Spleen (tissue), 11 donors: Measurements from ENCODE around the gene SCLT1. TPM values are rescaled to one million over a fixed set of nuclear protein-coding genes. Genes with fewer than 3 reads are reported as not detected.

ENCODE experiments used
- DNase-seq: peaks from one replicate; pipeline ENCODE4 v3.0.0-alpha.2; 2020
- H3K27ac ChIP-seq, 8 donors: fragments of 200-600 bp; sonication (generic) in 7 of 8; 1 replicate in 4 of 8; 2 replicates in 4 of 8; pipeline versions ENCODE4 v1.5.0 to v1.8.0; 2016 to 2021; ENCODE audit warnings: inconsistent platforms in 4 of 8, mild to moderate bottlenecking in 4 of 8, moderate library complexity in 1 of 8
- H3K27me3 ChIP-seq, 7 donors: fragments of 200-600 bp; sonication (generic) in 6 of 7; replicated peaks in 1 of 7; 1 replicate in 4 of 7; 2 replicates in 3 of 7; pipeline versions ENCODE4 v1.5.0 to v1.8.0; 2016 to 2021; ENCODE audit warnings: inconsistent platforms in 3 of 7, mild to moderate bottlenecking in 1 of 7
- H3K36me3 ChIP-seq, 6 donors: fragments of 200-600 bp; sonication (generic) in 5 of 6; 1 replicate in 4 of 6; 2 replicates in 2 of 6; pipeline versions ENCODE4 v1.5.0 to v1.8.0; 2016 to 2021; ENCODE audit warnings: inconsistent platforms in 2 of 6
- H3K4me1 ChIP-seq, 6 donors: fragments of 200-600 bp; sonication (generic) in 5 of 6; 1 replicate in 3 of 6; 2 replicates in 3 of 6; pipeline versions ENCODE4 v1.5.0 to v1.8.0; 2016 to 2021; ENCODE audit warnings: inconsistent platforms in 3 of 6
- H3K4me3 ChIP-seq, 8 donors: fragments of 200-600 bp; sonication (generic) in 7 of 8; 1 replicate in 4 of 8; 2 replicates in 4 of 8; pipeline versions ENCODE4 v1.5.0 to v1.8.0; 2016 to 2021; ENCODE audit warnings: inconsistent platforms in 4 of 8, mild to moderate bottlenecking in 4 of 8, moderate library complexity in 2 of 8
- H3K9me3 ChIP-seq, 8 donors: fragments of 200-600 bp; sonication (generic) in 7 of 8; 1 replicate in 4 of 8; 2 replicates in 4 of 8; pipeline versions ENCODE4 v1.5.0 to v1.8.0; 2016 to 2021; ENCODE audit warnings: inconsistent platforms in 4 of 8
- POLR2A ChIP-seq, 3 donors: fragments of 450-650 bp; IDR thresholded peaks; one replicate each; pipeline ENCODE4 v1.5.1; 2017; ENCODE audit warnings: antibody characterized with exemption in 3 of 3, mild to moderate bottlenecking in 1 of 3
- POLR2AphosphoS5 ChIP-seq, 3 donors: sonication (generic); formaldehyde crosslinking; IDR thresholded peaks; one replicate each; pipeline ENCODE4 v1.5.1; 2017; ENCODE audit warnings: antibody characterized with exemption in 3 of 3
- WGBS, 5 donors: extraction: QIAGEN DNeasy Blood & Tissue Kit in 3 of 5; methylation state at CpG; one replicate each; pipeline versions ENCODE4 v1.1.5 to v1.1.7; 2013 to 2018; 5-methylcytosine and 5-hydroxymethylcytosine counted together
- intact Hi-C: fragments of 100-400 bp; cut with DNase I; formaldehyde crosslinking; loops from one replicate; pipeline ENCODE4 v1.15.0; 2023; ENCODE audit warnings: low total_unique reads
- polyA plus RNA-seq, 3 donors: library from polyadenylated mRNA; stranded (reverse); fragments of 200-250 nt; gene quantifications; one replicate each; pipeline ENCODE4 v1.2.1, GENCODE V29; 2013
- total RNA-seq, 7 donors: library from RNA; depleted of rRNA in 3 of 7; stranded (reverse); fragments of >200 nt in 3 of 7; fragmentation: NEBNext Ultra II Directional in 4 of 7; extraction: Animal tissue kit (Norgen Biotek cat#: 25700) in 4 of 7; gene quantifications; one replicate each; pipeline versions ENCODE4 v1.1.0 to v1.2.1, GENCODE V29; 2016 to 2021
- TF ChIP-seq, protein P1 (sequence below), 11 experiments: fragments of 200-600 bp in 7 of 11; fragments of 450-650 bp in 4 of 11; sonication (generic) in 4 of 11; IDR thresholded peaks in 8 of 11; conservative IDR thresholded peaks in 3 of 11; 1 replicate in 7 of 11; 2 replicates in 4 of 11; pipeline versions ENCODE4 v1.4.0 to v1.8.0; 2016 to 2021; ENCODE audit warnings: antibody characterized with exemption in 11 of 11, inconsistent platforms in 4 of 11, mild to moderate bottlenecking in 1 of 11
- donor health status: healthy with polysubstance abuse.
- donor health status: DM: no; HTN: no; CAD: no; lungs with moderate emphysema.
- donor health status: DM: no; HTN: no; CAD: no.
- donor health status: Bipolar disorder and iron deficiency.
- donor health status: healthy.
- donor health status: DM: no; HTN: no; CAD: no.
- donor health status: DM: yes; HTN: yes; CAD: no.

The SCLT1 gene
- total and polyA plus RNA-seq, 10 donors = 6.7 to 43.7 (median 30.3) TPM

GRCh38 chr4:128869776-128870509, 223.4 kb downstream of the SCLT1 start:
- H3K27me3 ChIP-seq = no peaks in the 10 kb centered on the region
- intact Hi-C loops = loop anchor here (10.0 kb wide), 2 partner anchors 415 to 675 kb away; no protein-coding TSS in a partner anchor
- peaks cover 0 to 97% (median 51%) of the 10 kb centered on the region in 6 donors for H3K36me3 ChIP-seq
- H3K9me3 ChIP-seq = no peaks in the 10 kb centered on the region
- H3K4me3 ChIP-seq = no peak overlapping the region
- WGBS, 5 donors = 79 to 93% (median 86%) methylated on average over 2 of the region's 2 CpGs
- TF ChIP-seq POLR2AphosphoS5 (IDR thresholded peaks at IDR 0.05) (no peak), POLR2A (IDR thresholded peaks at IDR 0.05) (no peak)
- TF ChIP-seq, protein P1, sequence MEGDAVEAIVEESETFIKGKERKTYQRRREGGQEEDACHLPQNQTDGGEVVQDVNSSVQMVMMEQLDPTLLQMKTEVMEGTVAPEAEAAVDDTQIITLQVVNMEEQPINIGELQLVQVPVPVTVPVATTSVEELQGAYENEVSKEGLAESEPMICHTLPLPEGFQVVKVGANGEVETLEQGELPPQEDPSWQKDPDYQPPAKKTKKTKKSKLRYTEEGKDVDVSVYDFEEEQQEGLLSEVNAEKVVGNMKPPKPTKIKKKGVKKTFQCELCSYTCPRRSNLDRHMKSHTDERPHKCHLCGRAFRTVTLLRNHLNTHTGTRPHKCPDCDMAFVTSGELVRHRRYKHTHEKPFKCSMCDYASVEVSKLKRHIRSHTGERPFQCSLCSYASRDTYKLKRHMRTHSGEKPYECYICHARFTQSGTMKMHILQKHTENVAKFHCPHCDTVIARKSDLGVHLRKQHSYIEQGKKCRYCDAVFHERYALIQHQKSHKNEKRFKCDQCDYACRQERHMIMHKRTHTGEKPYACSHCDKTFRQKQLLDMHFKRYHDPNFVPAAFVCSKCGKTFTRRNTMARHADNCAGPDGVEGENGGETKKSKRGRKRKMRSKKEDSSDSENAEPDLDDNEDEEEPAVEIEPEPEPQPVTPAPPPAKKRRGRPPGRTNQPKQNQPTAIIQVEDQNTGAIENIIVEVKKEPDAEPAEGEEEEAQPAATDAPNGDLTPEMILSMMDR (IDR thresholded peaks at IDR 0.05 in 8 of 11, conservative IDR thresholded peaks at IDR 0.05 in 3 of 11) = no peak
- H3K27ac ChIP-seq = no peak overlapping the region
- no peak for DNase-seq
- H3K4me1 ChIP-seq = no peaks in the 10 kb centered on the region

DNA sequence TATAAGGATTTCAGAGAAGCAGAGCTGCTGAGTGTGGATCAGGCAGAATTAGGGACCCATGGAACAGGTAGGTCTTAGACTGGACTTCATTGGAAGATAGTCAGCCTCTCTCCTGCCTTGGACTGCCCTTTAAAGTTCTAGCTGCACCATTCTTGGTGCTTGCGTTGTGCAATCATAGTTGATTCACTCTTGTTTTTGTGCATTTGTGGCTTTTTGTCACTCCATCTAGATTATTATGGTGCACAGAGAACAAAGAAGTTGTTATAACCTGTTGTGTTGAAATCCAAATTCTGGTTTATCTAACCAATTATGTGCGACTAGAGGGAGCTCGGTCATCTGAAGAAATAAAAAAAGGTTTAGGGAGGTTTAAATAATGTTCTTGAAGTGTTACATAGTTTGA, 224.6 kb downstream of the SCLT1 start:
- TF ChIP-seq, protein P1 (IDR thresholded peaks at IDR 0.05 in 8 of 11, conservative IDR thresholded peaks at IDR 0.05 in 3 of 11) = no peak
- TF ChIP-seq POLR2AphosphoS5 (IDR thresholded peaks at IDR 0.05) = no peak
- no peak for TF ChIP-seq POLR2A (IDR thresholded peaks at IDR 0.05)
- Histone ChIP-seq H3K4me1 (peaks cover 0 to 3% (median under 1%) of the 10 kb centered on the region in 6 donors), H3K9me3 (no peaks in the 10 kb centered on the region), H3K27ac (peak overlapping the region in 1 of 8 donors; percentile 10), H3K4me3 (no peak overlapping the region), H3K36me3 (peaks cover 0 to 100% (median 56%) of the 10 kb centered on the region in 6 donors), H3K27me3 (no peaks in the 10 kb centered on the region)
- intact Hi-C loops = loop anchor here (10.0 kb wide), 2 partner anchors 414 to 674 kb away; no protein-coding TSS in a partner anchor
- DNase-seq = no peak
- 70 to 96% (median 87%) methylated on average over 3 of the region's 3 CpGs for WGBS, 5 donors

- no peaks in the 10 kb centered on the region for H3K27me3 ChIP-seq
- H3K36me3 ChIP-seq = peaks cover 0 to 96% (median 48%) of the 10 kb centered on the region in 6 donors
- H3K4me1 ChIP-seq = peaks cover 16 to 24% (median 21%) of the 10 kb centered on the region in 6 donors
- TF ChIP-seq POLR2A (IDR thresholded peaks at IDR 0.05) (no peak), POLR2AphosphoS5 (IDR thresholded peaks at IDR 0.05) (no peak)
- TF ChIP-seq, protein P1 (IDR thresholded peaks at IDR 0.05 in 8 of 11, conservative IDR thresholded peaks at IDR 0.05 in 3 of 11) = no peak
- DNase-seq = no peak
- no peak overlapping the region for H3K27ac ChIP-seq
- no peak overlapping the region for H3K4me3 ChIP-seq
- 81 to 95% (median 93%) methylated on average over 1 of the region's 1 CpG for WGBS, 5 donors
- H3K9me3 ChIP-seq = no peaks in the 10 kb centered on the region
- intact Hi-C loops = loop anchor here (10.0 kb wide), 2 partner anchors 412 to 672 kb away; no protein-coding TSS in a partner anchor
Measured at GRCh38 chr4:128866691-128867090, 226.6 kb downstream of the SCLT1 start.

DNA sequence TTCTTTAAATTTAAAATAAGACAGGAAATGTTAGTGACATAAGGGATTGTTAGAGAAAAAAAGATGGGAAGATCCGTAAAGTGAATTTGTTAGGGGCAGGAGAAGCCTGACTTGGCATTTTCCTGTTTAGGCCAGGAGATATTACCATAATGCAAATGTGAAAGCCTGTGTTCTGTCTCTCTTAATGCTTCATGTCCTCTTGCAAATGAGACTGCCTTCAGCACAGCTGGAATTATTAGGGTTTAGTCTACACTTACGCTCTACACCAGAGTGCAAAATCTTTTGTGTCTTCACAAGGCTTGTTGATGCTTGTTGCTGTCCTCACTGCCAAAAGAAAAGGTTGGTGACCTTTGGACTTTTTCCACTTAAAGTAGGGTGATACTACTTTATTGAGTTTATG, 227.1 kb downstream of the SCLT1 start:
- WGBS, 5 donors = 82 to 95% (median 88%) methylated on average over 2 of the region's 2 CpGs
- TF ChIP-seq POLR2A (IDR thresholded peaks at IDR 0.05) (no peak), POLR2AphosphoS5 (IDR thresholded peaks at IDR 0.05) (no peak)
- TF ChIP-seq, protein P1 (IDR thresholded peaks at IDR 0.05 in 8 of 11, conservative IDR thresholded peaks at IDR 0.05 in 3 of 11) = no peak
- intact Hi-C loops = loop anchor here (10.0 kb wide), 2 partner anchors 411 to 671 kb away; no protein-coding TSS in a partner anchor
- Histone ChIP-seq H3K4me1 (peaks cover 18 to 28% (median 25%) of the 10 kb centered on the region in 6 donors), H3K9me3 (no peaks in the 10 kb centered on the region), H3K27me3 (no peaks in the 10 kb centered on the region), H3K27ac (no peak overlapping the region), H3K4me3 (no peak overlapping the region), H3K36me3 (peaks cover 0 to 96% (median 45%) of the 10 kb centered on the region in 6 donors)
- no peak for DNase-seq
